Psoas muscle (tissue), 8 donors: ENCODE results near the gene DSTYK. TPM values are rescaled to one million over a fixed set of nuclear protein-coding genes. Genes with fewer than 3 reads are reported as not detected.
A peak's percentile ranks its signal among the peaks of the same experiment; 100 is the strongest.

ENCODE experiments used
- ATAC-seq, 4 donors: fragments of 200-7000 bp; cut with Tn5 transposase; one replicate each; pipeline ENCODE4 v1.9.1; 2020; ENCODE audit warnings: moderate library complexity in 3 of 4, mild to moderate bottlenecking in 2 of 4
- DNase-seq, 2 donors: peaks; one replicate each; pipeline ENCODE4 v3.0.0-alpha.2; 2020
- H3K27ac ChIP-seq: fragments of 200-600 bp; one replicate; pipeline ENCODE4 v1.8.0; 2022
- H3K27me3 ChIP-seq, 3 donors: fragments of 200-600 bp in 1 of 3; one replicate each; pipeline versions ENCODE4 v1.6.1 to v1.8.0; 2013 to 2022; ENCODE audit warnings: low read length in 2 of 3, mild to moderate bottlenecking in 2 of 3, moderate library complexity in 1 of 3; ENCODE audit not compliant: insufficient read depth in 3 of 3
- H3K36me3 ChIP-seq, 2 donors: fragments of 200-600 bp in 1 of 2; one replicate each; pipeline versions ENCODE4 v1.6.1 to v1.8.0; 2013 to 2022; ENCODE audit warnings: low read depth in 1 of 2, mild to moderate bottlenecking in 1 of 2, moderate library complexity in 1 of 2; ENCODE audit not compliant: insufficient read depth in 1 of 2
- H3K4me1 ChIP-seq: fragments of 200-600 bp; one replicate; pipeline ENCODE4 v1.8.0; 2022
- H3K4me3 ChIP-seq: fragments of 200-600 bp; one replicate; pipeline ENCODE4 v1.8.0; 2022; ENCODE audit warnings: mild to moderate bottlenecking
- H3K9me3 ChIP-seq: fragments of 200-600 bp; one replicate; pipeline ENCODE4 v1.8.0; 2022
- WGBS, 3 donors: extraction: QIAGEN DNeasy Blood & Tissue Kit; methylation state at CpG; one replicate each; pipeline versions ENCODE4 v1.1.6 to v1.1.7; 2013; 5-methylcytosine and 5-hydroxymethylcytosine counted together
- intact Hi-C, 2 donors: fragments of 100-400 bp; cut with DNase I; formaldehyde crosslinking; loops; one replicate each; pipeline versions ENCODE4 v1.11.0 to v1.14.2; 2022
- polyA plus RNA-seq, 3 donors: library from polyadenylated mRNA; stranded (reverse); fragments of 200-250 nt; gene quantifications; one replicate each; pipeline ENCODE4 v1.2.3, GENCODE V29; 2013
- total RNA-seq, 4 donors: library from RNA; stranded (reverse); fragmentation: NEBNext Ultra II Directional in 2 of 4; extraction: Animal tissue kit (Norgen Biotek cat#: 25700) in 2 of 4; gene quantifications; one replicate each; pipeline versions ENCODE4 v1.2.1 to v1.2.4, GENCODE V29; 2021 to 2023
- TF ChIP-seq, protein P1 (sequence below): fragments of 200-600 bp; IDR thresholded peaks from one replicate; pipeline ENCODE4 v1.8.0; 2022; ENCODE audit warnings: antibody characterized with exemption
- donor health status: healthy with polysubstance abuse.
- donor health status: DM: no; HTN: no; CAD: no; lungs with moderate emphysema.
- donor health status: Bipolar disorder and iron deficiency.
- donor health status: healthy.
- donor health status: DM: yes; HTN: yes; CAD: no.
- donor health status: DM: no; HTN: no; CAD: no.
- donor health status: DM: no; HTN: no; CAD: no.
- donor health status: DM: yes; HTN: yes; CAD: no.

DSTYK gene
- total and polyA plus RNA-seq, 7 donors: 2.3 to 22.6 (median 13.6) TPM

DNA sequence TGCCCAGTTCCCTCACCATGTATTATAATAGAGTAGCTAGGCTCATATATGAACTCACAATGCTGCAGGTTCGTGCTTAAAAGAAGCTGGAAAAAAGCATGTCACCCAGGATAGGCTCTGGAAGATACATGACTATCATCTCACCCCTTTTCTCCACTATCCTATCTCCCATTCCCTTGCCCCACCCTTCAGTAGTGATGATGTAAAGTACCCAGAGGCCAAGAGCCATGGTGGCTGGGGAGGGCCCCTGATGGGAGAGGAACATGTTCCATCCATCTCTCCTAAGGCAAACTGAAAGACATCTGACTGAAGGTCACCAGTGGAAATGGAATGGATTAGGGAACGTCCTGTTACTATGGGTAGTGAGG, 69.4 kb downstream of the DSTYK start:
- no peak overlapping the region for H3K4me3 ChIP-seq
- 17 to 39% (median 20%) methylated on average over 2 of the region's 2 CpGs for WGBS, 3 donors
- ATAC-seq (peak; percentile 9 to 51 (median 26)), DNase-seq (no peak)
- H3K9me3 ChIP-seq: no peaks in the 10 kb centered on the region
- intact Hi-C loops: loop anchor here in 1 of 2 donors (5.0 to 10.0 kb wide), 2 partner anchors 113 to 155 kb away; no protein-coding TSS in a partner anchor
- H3K27ac ChIP-seq: no peak overlapping the region
- H3K27me3 ChIP-seq: no peaks in the 10 kb centered on the region
- H3K4me1 ChIP-seq: peaks cover 15% of the 10 kb centered on the region
- TF ChIP-seq, protein P1, sequence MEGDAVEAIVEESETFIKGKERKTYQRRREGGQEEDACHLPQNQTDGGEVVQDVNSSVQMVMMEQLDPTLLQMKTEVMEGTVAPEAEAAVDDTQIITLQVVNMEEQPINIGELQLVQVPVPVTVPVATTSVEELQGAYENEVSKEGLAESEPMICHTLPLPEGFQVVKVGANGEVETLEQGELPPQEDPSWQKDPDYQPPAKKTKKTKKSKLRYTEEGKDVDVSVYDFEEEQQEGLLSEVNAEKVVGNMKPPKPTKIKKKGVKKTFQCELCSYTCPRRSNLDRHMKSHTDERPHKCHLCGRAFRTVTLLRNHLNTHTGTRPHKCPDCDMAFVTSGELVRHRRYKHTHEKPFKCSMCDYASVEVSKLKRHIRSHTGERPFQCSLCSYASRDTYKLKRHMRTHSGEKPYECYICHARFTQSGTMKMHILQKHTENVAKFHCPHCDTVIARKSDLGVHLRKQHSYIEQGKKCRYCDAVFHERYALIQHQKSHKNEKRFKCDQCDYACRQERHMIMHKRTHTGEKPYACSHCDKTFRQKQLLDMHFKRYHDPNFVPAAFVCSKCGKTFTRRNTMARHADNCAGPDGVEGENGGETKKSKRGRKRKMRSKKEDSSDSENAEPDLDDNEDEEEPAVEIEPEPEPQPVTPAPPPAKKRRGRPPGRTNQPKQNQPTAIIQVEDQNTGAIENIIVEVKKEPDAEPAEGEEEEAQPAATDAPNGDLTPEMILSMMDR: no peak
- peaks cover 0 to 14% of the 10 kb centered on the region in 2 donors for H3K36me3 ChIP-seq

DNA sequence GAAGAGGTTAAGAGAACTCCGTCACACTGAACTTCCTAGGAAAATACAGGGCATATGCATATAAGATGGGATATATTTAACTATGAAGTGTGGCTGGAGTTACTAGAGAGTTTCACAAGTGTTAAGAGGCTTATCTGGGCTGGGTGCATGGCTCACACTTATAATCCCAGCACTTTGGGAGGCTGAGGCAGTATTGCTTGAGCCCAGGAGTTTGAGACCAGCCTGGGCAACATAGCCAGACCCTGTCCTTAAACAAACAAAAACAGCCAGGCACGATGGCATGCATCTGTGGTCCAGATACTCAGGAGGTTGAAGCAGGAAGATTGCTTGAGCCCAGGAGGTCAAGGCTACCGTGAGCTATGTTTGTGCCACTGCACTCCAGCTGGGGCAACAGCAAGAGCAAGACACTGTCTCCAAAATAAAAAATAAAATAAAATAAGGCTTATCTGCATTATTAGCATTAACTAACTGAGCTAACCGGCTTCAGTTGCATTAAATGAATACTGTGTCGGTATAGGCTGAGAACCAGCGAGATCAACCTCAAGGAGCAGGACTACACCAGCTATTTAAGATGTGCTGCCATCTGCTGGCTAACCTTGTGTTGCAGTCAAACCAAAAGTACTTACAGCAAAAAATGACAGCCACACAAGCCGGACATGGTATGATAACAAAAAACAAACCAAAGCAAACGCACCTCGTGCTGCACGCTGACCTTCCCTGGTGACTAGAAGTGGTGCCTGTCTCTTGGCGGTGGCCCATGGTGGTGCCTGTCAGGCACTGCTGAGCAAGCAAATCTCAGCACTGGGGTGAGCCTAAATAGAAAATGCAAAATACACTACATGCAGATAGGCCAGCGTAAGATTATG, 70.0 kb downstream of the DSTYK start:
- peak; percentile 75 to 90 (median 84) for ATAC-seq
- H3K4me3 ChIP-seq: peak overlapping the region; percentile 20
- no peaks in the 10 kb centered on the region for H3K27me3 ChIP-seq
- H3K4me1 ChIP-seq: peaks cover 15% of the 10 kb centered on the region
- no peak overlapping the region for H3K27ac ChIP-seq
- no peaks in the 10 kb centered on the region for H3K9me3 ChIP-seq
- 15 to 21% (median 18%) methylated on average over 12 of the region's 12 CpGs for WGBS, 3 donors
- TF ChIP-seq, protein P1: peak; percentile 81
- peaks cover 0 to 8% of the 10 kb centered on the region in 2 donors for H3K36me3 ChIP-seq
- intact Hi-C loops: loop anchor here in 1 of 2 donors (5.0 to 10.0 kb wide), 2 partner anchors 113 to 154 kb away; no protein-coding TSS in a partner anchor
- peak; percentile 58 to 80 for DNase-seq

- WGBS, 3 donors: 79 to 84% (median 80%) methylated on average over 4 of the region's 4 CpGs
- intact Hi-C loops: loop anchor here in 1 of 2 donors (5.0 to 10.0 kb wide), 2 partner anchors 115 to 153 kb away; no protein-coding TSS in a partner anchor
- TF ChIP-seq, protein P1: no peak
- ATAC-seq: no peak
- Histone ChIP-seq H3K27ac (no peak overlapping the region), H3K4me3 (no peak overlapping the region), H3K4me1 (peaks cover 13% of the 10 kb centered on the region), H3K27me3 (no peaks in the 10 kb centered on the region), H3K9me3 (no peaks in the 10 kb centered on the region), H3K36me3 (no peaks in the 10 kb centered on the region)
- DNase-seq: no peak
Observed at GRCh38 chr1:205140113-205140512, 71.4 kb downstream of the DSTYK start.

GRCh38 chr1:205137901-205138300, 73.6 kb downstream of the DSTYK start:
- WGBS, 3 donors: 69 to 72% (median 70%) methylated on average over 3 of the region's 3 CpGs

More at GRCh38 chr1:205137901-205138300, 73.6 kb downstream of the DSTYK start:
- intact Hi-C loops: loop anchor here in 1 of 2 donors (5.0 kb wide), 1 partner anchor 161 kb away; no protein-coding TSS in a partner anchor
- no peaks in the 10 kb centered on the region for H3K27me3 ChIP-seq
- DNase-seq (no peak), ATAC-seq (no peak)
- no peaks in the 10 kb centered on the region for H3K9me3 ChIP-seq
- H3K4me1 ChIP-seq: peaks cover 7% of the 10 kb centered on the region
- TF ChIP-seq, protein P1: no peak
- H3K36me3 ChIP-seq: no peaks in the 10 kb centered on the region
- H3K27ac ChIP-seq: no peak overlapping the region
- H3K4me3 ChIP-seq: no peak overlapping the region
